Measurements from ENCODE around the gene C16orf74. TPM values are rescaled to one million over a fixed set of nuclear protein-coding genes. Genes with fewer than 3 reads are reported as not detected.

Gene C16orf74
- total RNA-seq, 1 donor from 2014 or later = 2.2 TPM

DNA sequence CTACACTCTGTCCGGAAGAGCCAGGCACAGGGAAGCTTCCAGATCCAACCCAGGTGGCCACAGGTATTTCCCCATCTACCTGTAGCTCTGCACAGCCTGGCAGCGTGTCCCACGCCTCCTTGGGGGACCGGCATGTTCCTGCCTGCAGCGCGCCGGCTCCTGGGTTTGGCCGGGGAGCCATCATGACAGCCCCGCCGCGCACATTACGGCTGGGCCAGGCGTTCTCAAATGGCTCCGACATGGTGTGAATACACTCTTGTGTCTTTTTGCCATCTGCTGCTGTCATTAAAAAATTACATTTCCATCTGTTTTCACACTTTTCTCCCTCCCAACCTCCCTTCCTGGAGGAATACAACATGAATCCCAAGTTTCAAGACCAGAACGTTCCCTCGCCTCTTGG is 54.1 kb downstream of the C16orf74 start:
- DNase-seq (ENCODE audit: low read depth in 2 of 2) = no peak

DNA sequence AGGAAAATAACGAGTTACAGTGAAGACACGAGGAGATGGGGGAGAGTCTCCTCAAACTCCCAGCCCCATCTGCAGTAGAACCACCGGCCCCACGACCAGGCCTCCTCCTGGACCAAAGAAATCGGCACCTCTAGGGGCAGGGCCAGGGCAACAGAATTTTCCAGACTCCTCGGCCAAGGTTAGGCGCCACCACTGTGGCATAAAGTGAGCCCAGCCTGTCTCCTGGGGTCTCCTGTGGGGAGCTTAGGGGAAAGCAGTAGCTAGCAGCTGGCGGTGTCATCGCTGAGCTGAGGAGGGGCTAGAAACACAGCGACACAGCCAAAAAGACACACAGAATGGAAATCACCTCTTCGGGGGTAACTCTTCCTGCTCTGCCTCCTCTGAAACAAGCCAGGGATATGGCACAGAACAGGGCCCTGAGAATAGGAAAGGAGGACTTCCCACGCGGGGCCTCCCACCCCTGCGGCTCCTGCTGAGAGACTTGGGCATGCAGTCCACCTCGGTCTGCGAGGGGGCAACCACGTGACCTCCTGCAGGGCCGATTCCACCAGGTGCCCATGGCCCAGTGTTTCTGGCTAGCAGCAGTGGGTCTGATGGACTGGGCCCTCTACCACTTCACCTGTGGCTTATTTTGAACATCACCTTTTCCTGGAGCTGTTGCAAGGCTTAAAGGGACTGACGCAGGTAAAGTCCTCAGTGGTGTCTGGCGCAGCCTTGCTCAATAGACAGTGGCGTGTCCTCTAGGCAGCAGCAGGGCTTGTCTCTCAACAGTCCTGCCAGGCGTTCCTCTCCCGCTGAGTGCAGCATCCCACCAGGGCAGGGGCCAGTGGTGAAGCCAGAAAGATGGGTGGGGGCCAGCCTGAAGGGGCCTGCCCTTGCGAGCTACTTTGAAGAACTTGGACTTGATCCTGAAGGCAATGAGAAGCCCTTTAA is 55.4 kb downstream of the C16orf74 start:
- DNase-seq (ENCODE audit: low read depth in 2 of 2) = no peak

DNA sequence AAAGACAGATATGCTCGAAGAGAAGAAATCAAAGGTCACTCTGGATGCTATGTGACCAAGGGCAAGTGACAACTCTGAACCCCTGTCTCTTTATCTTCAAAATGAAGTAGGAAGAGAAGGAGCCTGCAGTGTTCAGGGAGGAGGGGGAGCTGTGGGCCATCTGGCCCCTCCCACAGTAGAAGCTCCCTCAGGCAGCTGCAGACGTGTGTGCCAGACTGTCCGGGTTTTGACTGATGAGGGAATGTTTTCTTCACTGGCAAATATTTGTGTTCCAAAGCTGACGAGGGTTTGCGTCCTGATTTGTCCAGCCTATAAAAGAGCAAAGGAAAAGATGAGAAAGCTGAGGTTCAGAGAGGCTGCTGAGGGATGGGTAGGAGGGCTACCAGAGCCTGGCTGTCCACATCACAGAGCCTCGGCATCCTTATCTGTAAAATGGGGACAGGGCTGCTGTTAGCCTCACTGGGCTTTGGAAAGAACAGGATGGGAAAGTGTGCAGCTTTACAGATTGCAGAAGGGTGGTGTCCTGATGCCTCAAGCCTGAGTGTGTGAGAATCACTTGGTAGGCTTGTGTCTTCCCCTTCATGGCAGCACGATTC is 60.3 kb downstream of the C16orf74 start:
- no peak for DNase-seq (ENCODE audit: low read depth in 2 of 2)

DNA sequence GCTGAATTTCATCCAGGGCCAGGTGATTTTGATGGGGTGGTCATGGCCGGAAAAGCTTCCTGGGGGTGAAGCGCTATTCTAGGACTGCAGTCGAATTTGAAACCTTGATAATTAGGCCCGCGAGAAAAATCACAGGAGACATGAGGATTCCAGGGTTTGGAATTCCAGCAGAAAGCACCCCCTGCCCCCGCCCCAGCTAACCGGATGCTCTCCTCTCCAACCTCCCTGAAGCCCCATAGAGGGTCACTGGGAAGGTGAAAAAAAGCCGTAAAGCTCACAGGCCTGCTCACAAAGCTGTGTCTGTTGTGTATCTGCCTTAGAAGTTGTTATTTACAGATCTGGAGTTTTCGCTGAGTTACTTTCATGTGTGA is 61.0 kb downstream of the C16orf74 start:
- no peak for DNase-seq (ENCODE audit: low read depth in 2 of 2)

DNA sequence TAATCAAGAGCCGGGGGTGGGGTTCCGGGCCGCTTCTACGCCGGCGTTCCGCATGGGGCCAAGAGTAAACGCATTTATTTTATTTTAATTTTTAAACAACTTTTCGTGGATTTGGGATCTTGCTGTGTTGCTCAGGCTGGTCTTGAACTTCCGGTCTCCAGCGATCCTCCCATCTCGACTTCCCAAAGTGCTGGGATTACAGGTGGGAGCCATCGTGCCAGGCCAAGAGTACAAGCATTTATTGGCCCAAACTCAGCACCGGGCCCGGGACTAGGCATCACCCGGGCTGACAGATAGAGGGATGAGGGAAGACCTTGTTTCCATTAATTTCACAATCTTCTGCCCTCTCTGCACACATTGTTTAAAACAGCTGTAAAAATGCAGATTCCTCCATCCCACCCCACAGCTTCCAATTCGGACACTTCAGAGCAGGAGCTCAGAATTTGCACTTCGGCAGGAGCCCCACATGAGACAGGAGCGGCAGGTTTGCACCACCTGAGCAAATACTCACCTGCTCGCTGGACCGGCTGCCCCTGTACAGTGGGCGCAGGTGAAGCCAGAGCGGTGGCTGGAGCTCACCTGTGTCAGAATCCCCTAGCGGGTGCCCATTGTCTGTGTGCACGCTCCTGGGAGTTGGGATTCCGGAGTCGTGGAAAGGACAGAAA is 61.5 kb downstream of the C16orf74 start:
- no peak for DNase-seq (ENCODE audit: low read depth in 2 of 2)

DNA sequence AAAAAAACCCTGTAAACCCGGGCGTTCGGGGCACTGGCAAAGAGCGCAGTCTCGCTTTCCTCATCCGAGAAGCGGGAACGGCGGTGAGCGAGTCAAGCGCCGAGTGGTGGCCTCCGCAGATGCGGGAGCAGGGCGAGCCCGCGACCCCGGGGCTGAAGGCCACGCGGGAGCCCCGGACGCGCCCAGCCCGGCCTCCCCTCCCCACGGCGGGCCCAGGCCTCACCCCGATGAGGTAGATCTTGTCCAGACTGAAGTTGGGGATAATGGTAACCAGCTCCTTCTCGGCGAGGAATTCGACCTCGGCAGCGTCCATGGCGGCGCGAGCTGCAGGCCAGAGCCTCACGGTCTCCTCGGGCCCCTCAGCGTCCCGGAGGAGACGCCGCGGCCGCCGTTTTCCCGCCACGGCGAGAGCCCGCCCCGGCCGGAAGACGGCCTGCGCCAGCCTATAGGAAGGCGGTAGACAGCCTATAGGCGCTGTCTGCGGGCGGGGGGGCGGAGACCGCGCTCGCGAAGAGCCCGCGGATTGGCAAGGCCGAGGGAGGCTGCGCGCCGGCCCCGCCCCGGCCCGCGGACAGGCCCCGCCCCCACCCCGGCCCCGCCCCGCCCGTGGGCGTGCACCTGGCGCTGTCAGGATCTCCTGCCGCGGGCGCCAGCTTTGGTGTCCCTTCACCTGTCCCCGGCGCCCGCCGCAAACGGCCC is 62.2 kb downstream of the C16orf74 start, which contains the start of gene GINS2:
TSS of gene GINS2 (minus strand) at position 369 of the 699 bp plus-strand sequence. CDS start at position 313, 56 bp downstream.
- peak; percentile 91 to 93 for DNase-seq (ENCODE audit: low read depth in 2 of 2)

DNA sequence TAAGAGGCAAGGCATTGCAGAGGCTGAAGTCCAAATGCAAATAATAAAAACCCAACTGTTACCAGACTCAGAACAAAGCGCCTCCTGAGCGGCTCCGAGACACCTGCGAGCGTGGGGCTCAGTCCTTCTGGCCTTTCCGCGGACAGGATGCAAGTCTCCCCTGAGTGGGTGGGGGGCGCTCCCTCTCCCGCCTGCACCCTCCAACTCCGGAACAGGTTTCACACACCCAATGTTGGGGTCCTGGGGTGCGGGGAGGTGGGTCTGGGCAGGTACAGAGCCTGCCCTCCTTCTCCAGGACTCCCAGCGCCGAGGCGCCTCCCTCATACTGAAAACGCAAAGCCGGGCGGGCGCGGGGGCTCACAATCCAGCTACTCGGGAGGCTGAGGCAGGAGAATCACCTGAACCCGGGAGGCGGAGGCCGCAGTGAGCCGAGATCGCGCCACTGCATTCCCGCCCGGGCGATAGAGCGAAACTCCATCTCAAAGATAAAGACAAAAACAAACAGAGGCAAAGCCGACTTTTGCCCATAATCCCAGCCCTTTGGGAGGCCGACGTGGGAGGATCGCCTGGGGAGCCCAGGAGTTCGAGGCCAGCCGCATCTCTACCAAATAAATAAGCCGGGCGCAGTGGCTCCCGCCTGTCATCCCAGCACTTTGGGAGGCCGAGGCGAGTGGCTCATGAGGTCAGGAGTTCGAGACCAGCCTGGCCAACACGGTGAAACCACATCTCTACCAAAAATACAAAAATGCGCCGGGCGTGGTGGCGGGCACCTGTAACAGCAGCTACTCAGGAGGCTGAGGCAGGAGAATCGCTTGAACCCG is 63.0 kb downstream of the C16orf74 start:
- DNase-seq (ENCODE audit: low read depth in 2 of 2) = no peak

DNA sequence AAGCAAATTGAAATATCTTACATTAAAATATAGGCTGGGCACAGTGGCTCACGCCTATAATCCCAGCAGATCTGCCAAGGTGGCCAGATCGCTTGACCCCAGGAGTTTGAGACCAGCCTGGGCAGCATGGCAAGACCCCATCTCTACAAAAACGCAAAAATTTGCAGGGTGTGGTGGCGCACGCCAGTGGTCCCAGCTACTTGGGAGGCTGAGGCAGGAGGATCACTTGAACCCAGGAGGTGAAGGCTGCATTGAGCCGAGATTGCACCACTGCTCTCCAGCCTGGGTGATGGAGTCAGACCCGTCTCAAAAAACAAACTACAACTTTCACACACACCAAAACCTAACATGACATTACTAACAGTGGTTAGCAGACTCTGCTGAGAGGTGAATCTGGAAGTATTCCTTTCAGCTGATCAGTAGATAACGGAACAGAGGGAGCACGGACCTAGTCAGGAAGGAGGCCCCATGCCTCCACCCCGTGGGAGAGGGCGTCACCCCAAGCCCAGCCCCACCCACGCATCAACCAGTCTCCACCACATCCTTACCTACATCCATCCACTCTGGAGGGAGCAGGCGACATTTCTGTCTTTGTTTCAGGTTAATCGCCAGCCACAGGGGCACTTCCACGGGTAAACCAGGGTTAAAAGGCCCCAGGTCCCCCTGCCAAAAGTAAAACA is 63.8 kb downstream of the C16orf74 start:
- no peak for DNase-seq (ENCODE audit: low read depth in 2 of 2)

DNA sequence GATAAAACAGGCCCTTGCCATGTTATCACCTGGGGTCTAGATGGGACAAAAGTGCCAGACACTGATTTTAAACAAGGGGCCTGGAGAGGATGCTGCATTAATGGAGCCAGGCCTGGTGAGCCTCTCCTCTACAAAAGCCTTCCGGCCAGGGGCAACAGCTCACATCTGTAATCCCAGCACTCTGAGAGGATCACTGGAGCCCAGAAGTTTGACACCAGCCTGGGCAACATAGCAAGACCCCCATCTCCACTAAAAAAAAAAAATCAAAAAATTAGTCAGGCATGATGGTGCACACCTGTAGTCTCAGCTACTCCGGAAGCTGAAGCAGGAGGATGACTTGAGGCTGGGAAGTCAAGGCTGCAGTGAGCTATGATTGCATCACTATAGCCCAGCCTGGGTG is 65.6 kb downstream of the C16orf74 start:
- DNase-seq (ENCODE audit: low read depth in 2 of 2) = no peak

DNA sequence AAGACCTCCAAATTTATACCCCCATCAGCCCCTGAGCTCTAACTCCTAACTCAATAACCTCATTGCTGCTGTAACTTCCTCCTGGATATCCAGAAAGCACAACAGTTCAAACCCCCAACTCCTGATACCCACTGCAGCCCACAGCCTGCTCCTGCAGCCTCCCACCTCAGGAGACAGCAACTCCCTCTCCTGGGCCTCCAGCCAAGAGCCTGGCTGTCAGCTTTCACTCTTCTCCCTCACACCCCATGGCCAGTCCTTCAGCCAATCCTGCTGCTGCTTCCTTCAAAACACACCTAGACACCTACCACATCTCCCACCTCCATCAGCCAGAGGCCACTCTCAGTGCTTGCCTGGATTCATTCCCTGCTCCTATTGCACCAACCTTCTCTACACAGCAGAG is 67.5 kb downstream of the C16orf74 start:
- no peak for DNase-seq (ENCODE audit: low read depth in 2 of 2)

DNA sequence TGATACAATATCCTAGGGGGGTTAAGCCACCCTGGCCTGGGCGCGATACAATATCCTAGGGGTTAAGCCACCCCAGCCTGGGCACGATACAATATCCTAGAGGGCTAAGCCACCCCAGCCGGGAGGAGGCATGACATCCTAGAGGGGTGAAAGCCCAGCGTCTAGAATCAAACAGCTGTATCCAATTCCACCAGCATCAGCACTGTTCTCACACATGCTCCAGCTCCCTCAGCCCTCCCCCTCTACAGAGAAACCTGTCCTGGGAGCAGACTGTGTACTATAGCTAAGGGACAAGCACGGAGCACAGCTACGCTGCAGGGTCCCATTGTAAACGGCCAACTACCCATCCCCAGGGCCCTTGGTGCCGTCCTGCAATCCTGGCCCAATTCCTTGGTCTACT is 68.4 kb downstream of the C16orf74 start:
- DNase-seq (ENCODE audit: low read depth in 2 of 2) = no peak

DNA sequence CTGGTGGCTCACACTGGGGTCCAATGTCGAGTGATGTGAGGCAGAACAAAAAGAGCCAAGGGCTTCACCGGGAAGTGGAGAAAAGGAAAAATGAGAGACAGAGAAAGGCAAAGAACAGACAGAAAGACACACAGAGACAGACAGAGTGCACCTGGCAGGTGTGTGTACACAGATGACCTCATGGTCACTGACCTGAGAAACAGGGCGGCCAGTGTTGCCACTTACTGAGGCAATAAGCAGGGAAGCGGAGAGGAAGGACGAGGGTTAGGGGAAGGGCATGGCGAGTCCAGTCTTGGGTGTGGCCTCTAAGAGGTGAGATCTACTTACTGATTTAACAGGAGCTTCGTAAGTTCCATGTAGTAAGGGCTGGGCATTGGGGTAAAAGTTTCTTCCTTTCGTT is 69.6 kb downstream of the C16orf74 start:
- no peak for DNase-seq (ENCODE audit: low read depth in 2 of 2)

DNA sequence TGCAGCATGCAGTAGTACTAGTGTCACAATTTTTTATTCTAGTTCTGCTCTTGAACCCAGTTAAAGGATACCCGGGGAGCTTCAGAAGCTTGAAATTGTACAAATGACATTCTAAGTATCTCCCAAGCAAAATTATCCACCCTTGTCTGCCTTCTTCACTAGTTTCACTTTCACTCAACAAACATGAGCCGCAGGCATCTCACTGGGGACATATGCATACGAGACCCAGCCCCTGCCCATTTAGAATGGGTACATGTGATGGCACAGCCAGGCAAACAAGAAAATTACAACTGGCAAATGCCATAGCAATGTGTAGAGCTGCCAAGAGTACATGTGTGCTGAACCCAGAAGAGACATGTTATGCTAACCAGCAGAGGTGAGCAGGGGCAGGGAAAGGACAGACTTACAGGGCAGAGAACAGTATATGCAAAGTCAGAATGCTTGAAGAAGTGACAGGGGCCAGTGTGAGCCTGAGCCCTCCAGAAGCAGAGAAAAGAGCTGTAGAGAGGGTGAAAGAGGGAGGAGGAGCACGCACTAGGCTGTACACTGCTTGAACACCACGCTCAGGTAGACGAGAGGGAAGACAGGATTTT is 70.4 kb downstream of the C16orf74 start:
- DNase-seq (ENCODE audit: low read depth in 2 of 2) = no peak

DNA sequence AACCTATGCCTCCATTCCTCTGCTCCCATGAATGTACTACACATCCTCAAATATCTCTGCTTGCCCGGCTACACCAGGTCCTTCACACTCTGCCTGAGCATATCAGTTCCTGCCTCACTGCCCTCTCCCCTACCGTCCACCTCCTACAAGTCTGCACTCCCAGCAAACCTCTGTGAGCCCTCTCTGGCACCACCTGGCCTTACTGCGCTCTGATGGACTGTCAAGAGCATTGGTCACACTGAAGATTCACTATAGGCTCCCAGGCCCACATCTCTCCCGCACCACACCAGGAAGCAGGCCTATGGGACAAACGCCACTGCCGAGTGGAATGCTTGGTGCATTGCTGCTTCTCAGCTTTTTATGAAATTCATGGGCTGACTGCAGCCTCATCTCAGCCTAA is 71.0 kb downstream of the C16orf74 start:
- no peak for DNase-seq (ENCODE audit: low read depth in 2 of 2)

DNA sequence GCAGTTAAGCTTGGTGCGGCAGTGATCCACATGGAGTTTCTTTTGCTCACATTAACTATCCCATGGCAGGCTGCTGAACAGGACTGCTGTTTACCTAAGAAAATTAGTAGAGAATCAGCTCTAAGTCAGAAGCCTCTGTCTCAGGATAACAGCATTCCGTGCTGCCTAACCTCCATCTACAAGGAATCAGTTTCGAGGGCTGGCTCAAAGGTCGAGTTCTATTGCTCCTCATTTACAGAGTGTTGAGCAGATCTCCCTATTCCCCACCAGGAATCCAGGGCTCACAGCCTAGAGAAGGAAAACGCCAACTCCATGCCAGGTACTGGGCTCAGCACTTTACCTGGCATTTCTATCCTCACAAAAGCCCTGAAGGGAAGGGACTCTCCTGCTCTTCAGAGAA is 72.1 kb downstream of the C16orf74 start:
- DNase-seq (ENCODE audit: low read depth in 2 of 2) = no peak

DNA sequence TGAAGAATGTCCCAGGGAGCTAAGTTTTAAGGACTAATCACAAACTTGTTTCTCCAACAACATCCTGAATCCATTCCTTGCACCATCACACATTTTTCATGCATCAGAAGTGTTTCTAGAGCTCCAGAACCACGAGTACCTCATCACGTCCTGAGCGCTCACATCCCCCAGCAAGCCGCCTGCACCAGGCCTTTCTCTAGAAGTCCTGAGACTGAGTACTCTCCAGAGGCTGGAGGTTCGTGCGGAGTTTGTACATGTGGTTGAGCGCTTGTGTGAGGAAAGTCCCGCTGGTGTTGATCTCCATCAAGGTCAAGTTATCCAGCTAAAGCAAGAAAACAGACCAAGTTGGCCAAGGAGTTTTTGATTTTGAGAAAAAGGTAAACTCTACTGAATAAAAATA is 72.9 kb downstream of the C16orf74 start:
- DNase-seq (ENCODE audit: low read depth in 2 of 2) = no peak

DNA sequence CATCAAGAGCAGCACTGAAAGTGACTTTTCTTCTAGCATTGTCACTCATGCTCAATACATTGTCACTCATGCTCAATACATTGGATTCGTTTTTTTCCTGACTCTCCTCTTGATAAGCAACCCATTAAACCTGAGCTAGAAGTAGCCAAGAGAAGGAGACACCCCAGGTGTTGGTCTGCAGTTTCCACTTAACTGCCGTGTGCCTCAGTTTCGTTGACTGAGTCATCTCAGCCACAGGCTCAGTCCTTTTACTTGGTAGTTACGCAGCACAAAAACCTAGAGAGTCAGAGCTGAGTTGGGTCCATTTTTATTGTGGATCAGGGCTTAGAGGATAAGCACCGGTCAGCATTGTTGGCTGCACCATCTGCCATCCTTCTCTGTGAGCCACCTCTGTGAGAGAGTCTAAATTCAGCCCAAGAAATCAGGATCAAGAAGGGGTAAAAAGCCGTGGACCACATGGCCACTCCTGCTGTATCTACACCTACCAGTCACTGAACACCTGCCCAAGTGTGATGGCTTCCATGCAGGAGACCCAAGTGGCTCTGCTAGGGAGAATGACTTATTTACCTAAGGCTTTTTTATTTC is 73.4 kb downstream of the C16orf74 start:
- no peak for DNase-seq (ENCODE audit: low read depth in 2 of 2)

DNA sequence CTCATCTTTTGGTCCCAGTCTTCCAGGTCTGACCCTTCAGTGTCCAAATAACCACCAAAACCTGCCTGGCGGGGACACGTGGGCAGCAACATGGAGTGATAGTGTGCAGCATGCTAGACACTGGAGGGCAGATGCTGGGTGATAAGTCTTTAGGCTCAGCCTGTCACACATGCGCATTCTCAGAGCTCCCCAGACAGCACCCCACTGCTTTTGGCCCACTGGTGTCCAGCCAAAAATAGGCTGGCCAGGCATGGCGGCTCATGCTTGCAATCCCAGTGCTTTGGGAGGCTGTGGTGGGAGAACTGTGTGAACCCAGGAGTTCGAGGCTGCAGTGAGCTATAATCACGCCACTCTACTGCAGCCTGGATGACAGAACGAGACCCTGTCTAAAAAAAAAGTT is 74.4 kb downstream of the C16orf74 start:
- DNase-seq (ENCODE audit: low read depth in 2 of 2) = no peak

DNA sequence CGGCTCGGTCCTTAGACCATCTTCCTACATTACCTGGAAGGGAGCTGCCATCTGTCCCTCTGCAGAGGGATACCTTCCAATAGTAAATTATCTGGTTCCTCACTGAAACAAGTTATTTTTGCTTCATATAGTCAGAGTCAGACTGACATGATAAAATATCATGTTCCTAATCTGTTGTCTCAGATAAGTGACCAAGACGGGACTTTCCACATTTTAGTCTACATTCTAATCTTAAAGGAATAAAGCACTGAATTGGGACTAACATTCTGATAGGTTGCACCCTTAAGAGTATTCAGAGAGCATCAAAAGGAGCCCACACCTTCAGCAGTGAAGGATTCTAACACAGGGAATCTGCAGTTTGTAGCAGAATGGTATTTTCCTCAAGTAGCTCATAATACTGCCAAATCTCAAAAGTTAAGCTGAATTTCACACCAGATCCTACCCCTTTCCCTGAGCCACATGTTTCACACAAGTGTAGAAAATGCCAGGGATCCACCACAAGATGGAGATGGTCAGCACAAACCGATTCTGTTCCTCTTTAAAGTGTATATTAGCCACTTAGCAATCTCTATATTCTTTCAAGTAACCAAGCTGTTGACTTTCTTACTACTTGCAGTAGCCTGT is 75.5 kb downstream of the C16orf74 start:
- DNase-seq (ENCODE audit: low read depth in 2 of 2) = peak; percentile 55 to 63
